ENCODE data around the gene KIAA1217. TPM values are rescaled to one million over a fixed set of nuclear protein-coding genes. Genes with fewer than 3 reads are reported as not detected.

KIAA1217 gene
- total RNA-seq, 4 donors from 2014 or later: 12.7 to 156 (median 34.8) TPM

GRCh38 chr10:24341897-24342296 is 133.0 kb downstream of the KIAA1217 start:
- TF ChIP-seq CTCF (IDR thresholded peaks at IDR 0.05): no peak
- DNase-seq (ENCODE audit: low spot score) (no peak), ATAC-seq (ENCODE audit: low FRiP score) (no peak)

GRCh38 chr10:24343686-24344085 is 134.7 kb downstream of the KIAA1217 start:
- TF ChIP-seq CTCF (IDR thresholded peaks at IDR 0.05): no peak
- ATAC-seq (ENCODE audit: low FRiP score) (no peak), DNase-seq (ENCODE audit: low spot score) (no peak)

GRCh38 chr10:24344279-24344678 is 135.3 kb downstream of the KIAA1217 start:
- no peak for ATAC-seq (ENCODE audit: low FRiP score)

GRCh38 chr10:24344695-24345463 is 135.9 kb downstream of the KIAA1217 start:
- ATAC-seq (ENCODE audit: low FRiP score): no peak

More at GRCh38 chr10:24344279-24344678, 135.3 kb downstream of the KIAA1217 start:
- DNase-seq (ENCODE audit: low spot score): no peak
- TF ChIP-seq CTCF (IDR thresholded peaks at IDR 0.05): no peak

GRCh38 chr10:24346877-24347519 is 138.1 kb downstream of the KIAA1217 start:
- no peak for TF ChIP-seq CTCF (IDR thresholded peaks at IDR 0.05)
- ATAC-seq (ENCODE audit: low FRiP score) (no peak), DNase-seq (ENCODE audit: low spot score) (no peak)

More at GRCh38 chr10:24344695-24345463, 135.9 kb downstream of the KIAA1217 start:
- no peak for DNase-seq (ENCODE audit: low spot score)
- TF ChIP-seq CTCF (IDR thresholded peaks at IDR 0.05): no peak

GRCh38 chr10:24349379-24350001 is 140.6 kb downstream of the KIAA1217 start:
- ATAC-seq (ENCODE audit: low FRiP score): no peak

More at GRCh38 chr10:24349379-24350001, 140.6 kb downstream of the KIAA1217 start:
- no peak for DNase-seq (ENCODE audit: low spot score)
- no peak for TF ChIP-seq CTCF (IDR thresholded peaks at IDR 0.05)
